ENCODE measurements around the gene OGT.
"Not testable (repeated sequence)": the region's sequence is repeated elsewhere in the genome, so short reads cannot be mapped to it uniquely, and the experiment has no call there.

OGT gene

GRCh38 chrX:71492231-71493065 is 40.5 kb upstream of the OGT start:
- no peak for TF ChIP-seq EZH2phosphoT487 (IDR thresholded peaks at IDR 0.05; ENCODE audit: borderline replicate concordance, low read length)
- TF ChIP-seq CTCF (IDR thresholded peaks at IDR 0.05; ENCODE audit: low read depth, low read length, poor library complexity, severe bottlenecking), result no peak
- Histone ChIP-seq H3K9me3 (ENCODE audit: control insufficient read depth, insufficient read depth, low read length) (no peaks in the 10 kb centered on the region), H3K4me1 (ENCODE audit: control insufficient read depth, low read length) (peaks cover 6% of the 10 kb centered on the region; the same call in 1 of the 2 replicates), H3K4me3 (ENCODE audit: low read length) (peak overlapping the region; percentile 62), H3K79me2 (ENCODE audit: control insufficient read depth, low read length) (no peaks in the 10 kb centered on the region), H3K27me3 (ENCODE audit: control insufficient read depth, low read length) (peaks cover 9% of the 10 kb centered on the region), H3F3A (ENCODE audit: control insufficient read depth, insufficient read depth) (no peaks in the 10 kb centered on the region), H4K20me1 (ENCODE audit: control insufficient read depth, insufficient read depth, low read depth, low read length) (no peaks in the 10 kb centered on the region), H3K27ac (ENCODE audit: low read depth, low read length) (no peak overlapping the region), H3K9me2 (replicated peaks; ENCODE audit: control insufficient read depth, low read length) (no peaks in the 10 kb centered on the region), H3K36me3 (ENCODE audit: control insufficient read depth, low read length) (no peaks in the 10 kb centered on the region), H3K4me2 (ENCODE audit: low read length) (peak overlapping the region; percentile 60)

- no peaks in the 10 kb centered on the region for H3K9me3 ChIP-seq (ENCODE audit: control insufficient read depth, insufficient read depth, low read length)
- H3K79me2 ChIP-seq (ENCODE audit: control insufficient read depth, low read length), result no peaks in the 10 kb centered on the region
- H3K27me3 ChIP-seq (ENCODE audit: control insufficient read depth, low read length), result peaks cover 9% of the 10 kb centered on the region
- no peaks in the 10 kb centered on the region for H3F3A ChIP-seq (ENCODE audit: control insufficient read depth, insufficient read depth)
- no peak overlapping the region for H3K27ac ChIP-seq (ENCODE audit: low read depth, low read length)
- H3K4me1 ChIP-seq (ENCODE audit: control insufficient read depth, low read length), result peaks cover 6% of the 10 kb centered on the region; the same call in 1 of the 2 replicates
- H3K4me3 ChIP-seq (ENCODE audit: low read length), result peak overlapping the region; percentile 62; the same call in 1 of the 2 replicates
- no peaks in the 10 kb centered on the region for H4K20me1 ChIP-seq (ENCODE audit: control insufficient read depth, insufficient read depth, low read depth, low read length)
- peak overlapping the region; percentile 60 for H3K4me2 ChIP-seq (ENCODE audit: low read length)
- H3K9me2 ChIP-seq (replicated peaks; ENCODE audit: control insufficient read depth, low read length), result no peaks in the 10 kb centered on the region
- no peaks in the 10 kb centered on the region for H3K36me3 ChIP-seq (ENCODE audit: control insufficient read depth, low read length)
- TF ChIP-seq EZH2phosphoT487 (IDR thresholded peaks at IDR 0.05; ENCODE audit: borderline replicate concordance, low read length) (no peak), CTCF (IDR thresholded peaks at IDR 0.05; ENCODE audit: low read depth, low read length, poor library complexity, severe bottlenecking) (no peak)
Observed at GRCh38 chrX:71493111-71493613, 39.7 kb upstream of the OGT start.

- H3K27me3 ChIP-seq (ENCODE audit: control insufficient read depth, low read length), result not testable (repeated sequence)
Observed at GRCh38 chrX:71495979-71496378, 36.9 kb upstream of the OGT start.

GRCh38 chrX:71496476-71496875 is 36.4 kb upstream of the OGT start:
- Histone ChIP-seq H3K9me2 (replicated peaks; ENCODE audit: control insufficient read depth, low read length) (no peaks in the 10 kb centered on the region), H3K36me3 (ENCODE audit: control insufficient read depth, low read length) (no peaks in the 10 kb centered on the region), H3F3A (ENCODE audit: control insufficient read depth, insufficient read depth) (no peaks in the 10 kb centered on the region), H3K9me3 (ENCODE audit: control insufficient read depth, insufficient read depth, low read length) (no peaks in the 10 kb centered on the region), H3K27ac (ENCODE audit: low read depth, low read length) (no peak overlapping the region), H3K4me3 (ENCODE audit: low read length) (no peak overlapping the region), H3K4me1 (ENCODE audit: control insufficient read depth, low read length) (peaks cover 6% of the 10 kb centered on the region; the same call in 1 of the 2 replicates), H3K27me3 (ENCODE audit: control insufficient read depth, low read length) (peaks cover 9% of the 10 kb centered on the region), H3K4me2 (ENCODE audit: low read length) (no peak overlapping the region), H3K79me2 (ENCODE audit: control insufficient read depth, low read length) (no peaks in the 10 kb centered on the region), H4K20me1 (ENCODE audit: control insufficient read depth, insufficient read depth, low read depth, low read length) (no peaks in the 10 kb centered on the region)
- TF ChIP-seq CTCF (IDR thresholded peaks at IDR 0.05; ENCODE audit: low read depth, low read length, poor library complexity, severe bottlenecking), result no peak
- no peak for TF ChIP-seq EZH2phosphoT487 (IDR thresholded peaks at IDR 0.05; ENCODE audit: borderline replicate concordance, low read length)

More at GRCh38 chrX:71495979-71496378, 36.9 kb upstream of the OGT start:
- H3K9me3 ChIP-seq (ENCODE audit: control insufficient read depth, insufficient read depth, low read length); H3K9me2 ChIP-seq (replicated peaks; ENCODE audit: control insufficient read depth, low read length); H3K4me3 ChIP-seq (ENCODE audit: low read length); H3K4me1 ChIP-seq (ENCODE audit: control insufficient read depth, low read length); H3K79me2 ChIP-seq (ENCODE audit: control insufficient read depth, low read length); H3K4me2 ChIP-seq (ENCODE audit: low read length); H3K27ac ChIP-seq (ENCODE audit: low read depth, low read length); H3K36me3 ChIP-seq (ENCODE audit: control insufficient read depth, low read length); H4K20me1 ChIP-seq (ENCODE audit: control insufficient read depth, insufficient read depth, low read depth, low read length); H3F3A ChIP-seq (ENCODE audit: control insufficient read depth, insufficient read depth): not testable (repeated sequence)

GRCh38 chrX:71502080-71502479 is 30.8 kb upstream of the OGT start:
- not testable (repeated sequence) for H3K4me2 ChIP-seq (ENCODE audit: low read length); H3K9me3 ChIP-seq (ENCODE audit: control insufficient read depth, insufficient read depth, low read length); H4K20me1 ChIP-seq (ENCODE audit: control insufficient read depth, insufficient read depth, low read depth, low read length); H3K4me3 ChIP-seq (ENCODE audit: low read length); H3K36me3 ChIP-seq (ENCODE audit: control insufficient read depth, low read length); H3K27me3 ChIP-seq (ENCODE audit: control insufficient read depth, low read length); H3K9me2 ChIP-seq (replicated peaks; ENCODE audit: control insufficient read depth, low read length); H3K4me1 ChIP-seq (ENCODE audit: control insufficient read depth, low read length); H3K27ac ChIP-seq (ENCODE audit: low read depth, low read length); H3K79me2 ChIP-seq (ENCODE audit: control insufficient read depth, low read length); H3F3A ChIP-seq (ENCODE audit: control insufficient read depth, insufficient read depth)

Data from DOHH2 (cell line).